SU-DHL-6 (cell line): ENCODE data around the gene PSMB5.

Source experiments
- EZH2phosphoT487 ChIP-seq: fragments of 200-600 bp; sonication (generic), shearing (Covaris generic); conservative IDR thresholded peaks from 2 replicates; pipeline ENCODE4 v1.6.1; 2018; ENCODE audit warnings: mild to moderate bottlenecking, antibody characterized with exemption, low read length, moderate library complexity, mixed read lengths
- TF ChIP-seq, protein P1 (sequence below): fragments of 200-600 bp; sonication (generic); IDR thresholded peaks from one replicate; pipeline ENCODE4 v1.5.1; 2017; ENCODE audit warnings: antibody characterized with exemption, mild to moderate bottlenecking, low read length, moderate library complexity; ENCODE audit not compliant: insufficient read depth, poor library complexity, severe bottlenecking

DNA sequence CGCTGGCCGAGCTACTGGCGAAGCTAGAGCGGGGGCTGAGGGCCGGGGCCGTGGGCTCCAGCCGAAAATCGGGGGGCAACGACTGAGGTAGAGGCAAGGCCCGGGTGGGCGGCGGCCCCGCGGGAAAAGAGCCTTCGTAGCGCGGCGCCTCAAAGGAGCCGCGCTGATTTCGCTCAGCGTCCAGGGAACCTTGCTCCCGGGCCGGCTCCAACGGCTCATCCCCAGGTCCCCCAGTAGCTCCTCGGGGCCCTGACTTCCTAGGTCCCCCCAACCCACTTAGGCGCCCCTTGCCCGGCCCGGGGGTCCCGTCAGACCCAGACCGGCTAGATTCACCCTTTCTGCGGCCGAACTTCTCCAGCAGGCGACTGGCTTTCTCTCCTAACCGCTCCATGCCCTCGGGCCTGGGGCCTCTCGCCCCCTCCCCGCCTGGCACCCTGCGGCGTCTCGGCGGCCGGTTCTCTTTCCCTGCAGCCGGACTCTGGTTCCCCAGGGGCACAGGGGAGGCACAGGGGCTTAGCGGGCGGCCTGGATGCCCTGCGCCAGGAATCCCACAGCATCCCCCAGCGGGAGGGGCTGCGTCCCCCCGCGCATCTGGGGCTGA, 52.7 kb downstream of the PSMB5 start:
- TF ChIP-seq, protein P1, sequence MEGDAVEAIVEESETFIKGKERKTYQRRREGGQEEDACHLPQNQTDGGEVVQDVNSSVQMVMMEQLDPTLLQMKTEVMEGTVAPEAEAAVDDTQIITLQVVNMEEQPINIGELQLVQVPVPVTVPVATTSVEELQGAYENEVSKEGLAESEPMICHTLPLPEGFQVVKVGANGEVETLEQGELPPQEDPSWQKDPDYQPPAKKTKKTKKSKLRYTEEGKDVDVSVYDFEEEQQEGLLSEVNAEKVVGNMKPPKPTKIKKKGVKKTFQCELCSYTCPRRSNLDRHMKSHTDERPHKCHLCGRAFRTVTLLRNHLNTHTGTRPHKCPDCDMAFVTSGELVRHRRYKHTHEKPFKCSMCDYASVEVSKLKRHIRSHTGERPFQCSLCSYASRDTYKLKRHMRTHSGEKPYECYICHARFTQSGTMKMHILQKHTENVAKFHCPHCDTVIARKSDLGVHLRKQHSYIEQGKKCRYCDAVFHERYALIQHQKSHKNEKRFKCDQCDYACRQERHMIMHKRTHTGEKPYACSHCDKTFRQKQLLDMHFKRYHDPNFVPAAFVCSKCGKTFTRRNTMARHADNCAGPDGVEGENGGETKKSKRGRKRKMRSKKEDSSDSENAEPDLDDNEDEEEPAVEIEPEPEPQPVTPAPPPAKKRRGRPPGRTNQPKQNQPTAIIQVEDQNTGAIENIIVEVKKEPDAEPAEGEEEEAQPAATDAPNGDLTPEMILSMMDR = no peak
- TF ChIP-seq EZH2phosphoT487 = no peak
